Testis (tissue), 3 donors: Measurements from ENCODE around the gene KLHL14. TPM values are rescaled to one million over a fixed set of nuclear protein-coding genes. Genes with fewer than 3 reads are reported as not detected.
A peak's percentile ranks its signal among the peaks of the same experiment; 100 is the strongest.
"Not testable (repeated sequence)": the region's sequence is repeated elsewhere in the genome, so short reads cannot be mapped to it uniquely, and the experiment has no call there.

Source experiments
- DNase-seq: peaks from one replicate; pipeline ENCODE4 v3.0.0-alpha.2; 2019
- H3K27ac ChIP-seq, 2 donors: fragments of 200-600 bp; sonication (generic); one replicate each; pipeline ENCODE4 v1.5.1; 2019
- H3K27me3 ChIP-seq: fragments of 200-600 bp; sonication (generic); one replicate; pipeline ENCODE4 v1.5.1; 2019
- H3K36me3 ChIP-seq: fragments of 200-600 bp; sonication (generic); one replicate; pipeline ENCODE4 v1.5.1; 2017; ENCODE audit warnings: low read depth; ENCODE audit errors: missing control alignments
- H3K4me1 ChIP-seq: fragments of 200-600 bp; sonication (generic); one replicate; pipeline ENCODE4 v1.5.1; 2019
- H3K4me3 ChIP-seq, 2 donors: fragments of 200-600 bp; sonication (generic); one replicate each; pipeline ENCODE4 v1.5.1; 2017 to 2019
- H3K9me3 ChIP-seq: fragments of 200-600 bp; sonication (generic); one replicate; pipeline ENCODE4 v1.5.1; 2017
- CTCF ChIP-seq, 3 experiments: fragments of 450-650 bp in 2 of 3; fragments of 200-600 bp in 1 of 3; sonication (generic) in 1 of 3; IDR thresholded peaks; one replicate each; pipeline ENCODE4 v1.5.1; 2016 to 2019; ENCODE audit warnings: antibody characterized with exemption in 3 of 3, mild to moderate bottlenecking in 2 of 3, moderate library complexity in 1 of 3
- POLR2A ChIP-seq: fragments of 450-650 bp; IDR thresholded peaks from one replicate; pipeline ENCODE4 v1.6.1; 2017; ENCODE audit warnings: antibody characterized with exemption, mild to moderate bottlenecking, moderate library complexity
- whole genome bisulfite sequencing, 2 donors: methylation state at CpG; one replicate each; pipeline ENCODE4 v1.1.5; 2018; 5-methylcytosine and 5-hydroxymethylcytosine counted together
- intact Hi-C: fragments of 100-400 bp; cut with DNase I; formaldehyde crosslinking; loops from one replicate; pipeline ENCODE4 v1.15.1; 2023; ENCODE audit warnings: low total_unique reads
- polyA plus RNA-seq: library from polyadenylated mRNA; stranded (reverse); fragments of 350-450 nt; fragmentation: Illumina TruSeq; extraction: RNeasy Lipid Tissue Mini Kit (QIAGEN cat#74804); gene quantifications from one replicate; pipeline ENCODE4 v1.2.3, GENCODE V29; 2014; ENCODE audit warnings: low read depth, low replicate concordance; ENCODE audit not compliant: insufficient read depth
- total RNA-seq, 2 donors: library from RNA; depleted of rRNA; stranded (reverse); fragments of >200 nt; gene quantifications; one replicate each; pipeline ENCODE4 v1.2.3, GENCODE V29; 2016

The KLHL14 gene
- total and polyA plus RNA-seq, 3 donors from 2014 or later = 2.0 to 3.3 (median 2.7) TPM

- Histone ChIP-seq H3K4me1 (no peaks in the 10 kb centered on the region), H3K9me3 (no peaks in the 10 kb centered on the region), H3K27ac (no peak overlapping the region), H3K4me3 (no peak overlapping the region), H3K27me3 (no peaks in the 10 kb centered on the region), H3K36me3 (no peaks in the 10 kb centered on the region)
- WGBS, 2 donors = 83 to 86% methylated on average over 8 of the region's 8 CpGs
- DNase-seq = no peak
- no peak for TF ChIP-seq POLR2A
- TF ChIP-seq CTCF (IDR thresholded peaks at IDR 0.05) = no peak
- intact Hi-C loops = no loop called here
These were observed 30.0 kb upstream of the KLHL14 start for GRCh38 chr18:32802591-32803451.

GRCh38 chr18:32801228-32801627 is 28.4 kb upstream of the KLHL14 start:
- intact Hi-C loops = no loop called here
- H3K27me3 ChIP-seq = no peaks in the 10 kb centered on the region
- H3K27ac ChIP-seq = no peak overlapping the region
- no peak for TF ChIP-seq CTCF (IDR thresholded peaks at IDR 0.05)
- TF ChIP-seq POLR2A = no peak
- H3K36me3 ChIP-seq = no peaks in the 10 kb centered on the region
- no peak overlapping the region for H3K4me3 ChIP-seq
- WGBS, 2 donors = 36 to 52% methylated on average over 1 of the region's 1 CpG
- H3K4me1 ChIP-seq = no peaks in the 10 kb centered on the region
- H3K9me3 ChIP-seq = no peaks in the 10 kb centered on the region
- DNase-seq = no peak

GRCh38 chr18:32798209-32798960 is 25.6 kb upstream of the KLHL14 start:
- intact Hi-C loops = no loop called here
- TF ChIP-seq POLR2A (no peak), CTCF (IDR thresholded peaks at IDR 0.05) (no peak)
- Histone ChIP-seq H3K36me3 (no peaks in the 10 kb centered on the region), H3K9me3 (no peaks in the 10 kb centered on the region), H3K4me3 (no peak overlapping the region), H3K27me3 (no peaks in the 10 kb centered on the region), H3K4me1 (no peaks in the 10 kb centered on the region), H3K27ac (no peak overlapping the region)
- WGBS, 2 donors = 85 to 88% methylated on average over 4 of the region's 4 CpGs
- no peak for DNase-seq

GRCh38 chr18:32794667-32795066 is 21.8 kb upstream of the KLHL14 start:
- DNase-seq = peak; percentile 36
- H3K36me3 ChIP-seq, H3K9me3 ChIP-seq, H3K27ac ChIP-seq, intact Hi-C loops, H3K27me3 ChIP-seq, H3K4me1 ChIP-seq: not testable (repeated sequence)
- H3K4me3 ChIP-seq = peak overlapping the region; percentile 36
- 59 to 73% methylated on average over 8 to 30 of the region's 31 CpGs for WGBS, 2 donors

GRCh38 chr18:32779010-32779409 is 6.2 kb upstream of the KLHL14 start:
- 83 to 88% methylated on average over 1 of the region's 1 CpG for WGBS, 2 donors
- intact Hi-C loops = no loop called here
- Histone ChIP-seq H3K9me3 (no peaks in the 10 kb centered on the region), H3K27me3 (no peaks in the 10 kb centered on the region), H3K27ac (no peak overlapping the region), H3K36me3 (no peaks in the 10 kb centered on the region), H3K4me3 (no peak overlapping the region), H3K4me1 (no peaks in the 10 kb centered on the region)
- TF ChIP-seq POLR2A = no peak
- DNase-seq = no peak
